Subcutaneous preadipocyte (primary cell): ENCODE measurements around the gene SLC26A8. TPM values are rescaled to one million over a fixed set of nuclear protein-coding genes. Genes with fewer than 3 reads are reported as not detected.

ENCODE experiments used
- total RNA-seq: library from RNA; depleted of rRNA; stranded (reverse); fragments of >200 nt; gene quantifications from 2 replicates; pipeline ENCODE4 v1.2.3, GENCODE V29; 2012

SLC26A8 gene, protein sequence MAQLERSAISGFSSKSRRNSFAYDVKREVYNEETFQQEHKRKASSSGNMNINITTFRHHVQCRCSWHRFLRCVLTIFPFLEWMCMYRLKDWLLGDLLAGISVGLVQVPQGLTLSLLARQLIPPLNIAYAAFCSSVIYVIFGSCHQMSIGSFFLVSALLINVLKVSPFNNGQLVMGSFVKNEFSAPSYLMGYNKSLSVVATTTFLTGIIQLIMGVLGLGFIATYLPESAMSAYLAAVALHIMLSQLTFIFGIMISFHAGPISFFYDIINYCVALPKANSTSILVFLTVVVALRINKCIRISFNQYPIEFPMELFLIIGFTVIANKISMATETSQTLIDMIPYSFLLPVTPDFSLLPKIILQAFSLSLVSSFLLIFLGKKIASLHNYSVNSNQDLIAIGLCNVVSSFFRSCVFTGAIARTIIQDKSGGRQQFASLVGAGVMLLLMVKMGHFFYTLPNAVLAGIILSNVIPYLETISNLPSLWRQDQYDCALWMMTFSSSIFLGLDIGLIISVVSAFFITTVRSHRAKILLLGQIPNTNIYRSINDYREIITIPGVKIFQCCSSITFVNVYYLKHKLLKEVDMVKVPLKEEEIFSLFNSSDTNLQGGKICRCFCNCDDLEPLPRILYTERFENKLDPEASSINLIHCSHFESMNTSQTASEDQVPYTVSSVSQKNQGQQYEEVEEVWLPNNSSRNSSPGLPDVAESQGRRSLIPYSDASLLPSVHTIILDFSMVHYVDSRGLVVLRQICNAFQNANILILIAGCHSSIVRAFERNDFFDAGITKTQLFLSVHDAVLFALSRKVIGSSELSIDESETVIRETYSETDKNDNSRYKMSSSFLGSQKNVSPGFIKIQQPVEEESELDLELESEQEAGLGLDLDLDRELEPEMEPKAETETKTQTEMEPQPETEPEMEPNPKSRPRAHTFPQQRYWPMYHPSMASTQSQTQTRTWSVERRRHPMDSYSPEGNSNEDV
- under 0.01 TPM in 1 of 2 replicates, not detected in the other for total RNA-seq

GRCh38 chr6:36023996-36024795 is at the start of gene SLC26A8:
Gene SLC26A8 (minus strand): TSS chr6:36024641. CDS start chr6:36019707, 4,934 bp downstream.

GRCh38 chr6:36027501-36028087 is 3.2 kb upstream of the SLC26A8 start, which contains the start of gene MAPK14:
Gene MAPK14 (plus strand): TSS chr6:36027808. CDS start chr6:36028158, 350 bp downstream.

DNA sequence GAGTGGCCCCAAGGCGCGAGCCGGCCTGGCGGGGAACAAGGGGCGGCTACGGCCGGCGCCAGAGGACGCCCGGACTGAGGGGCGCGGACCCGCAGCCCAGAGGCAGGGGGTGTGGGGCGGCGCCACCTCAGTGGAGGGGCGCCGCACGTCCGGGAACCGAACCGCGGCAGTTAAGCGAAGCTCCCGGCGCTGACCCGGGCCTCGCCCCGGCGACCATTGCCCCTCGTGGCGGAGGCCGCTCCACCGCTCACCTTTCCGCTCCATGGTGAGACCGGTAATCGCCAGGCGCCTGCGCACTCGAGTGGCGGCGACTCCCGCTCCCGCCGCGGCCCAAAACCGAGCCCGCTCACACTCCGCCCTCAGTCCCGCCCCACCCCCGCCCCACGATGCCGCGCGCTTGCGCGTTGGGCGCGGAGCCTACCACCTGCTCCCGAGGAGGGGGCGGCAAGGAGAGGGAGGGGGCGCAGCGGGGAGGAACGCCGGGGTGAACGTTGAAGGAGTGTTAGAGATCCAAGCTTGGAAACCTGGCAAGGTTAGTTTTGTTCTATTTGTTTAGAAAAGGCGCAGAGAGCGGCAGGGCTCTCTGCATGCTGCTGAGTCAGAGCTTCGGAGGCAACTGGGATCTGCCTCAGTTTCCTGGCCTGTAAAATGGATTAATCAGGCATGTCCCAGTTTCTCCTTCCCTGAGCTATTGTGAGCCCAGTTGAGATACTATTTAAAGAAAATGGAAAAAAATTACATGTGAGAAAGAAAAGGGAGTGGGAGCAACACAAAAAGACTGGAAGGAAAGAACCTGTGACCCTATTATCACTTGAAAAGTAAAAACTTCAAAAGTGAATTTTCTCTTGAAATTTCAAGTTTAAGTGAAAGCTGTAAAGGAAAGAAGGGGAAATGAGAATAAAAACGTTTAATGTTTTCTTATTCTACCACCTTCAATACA is 103.4 kb downstream of the SLC26A8 start, which contains the start of gene SRPK1:
SRPK1 (minus strand) TSS at position 306 of the 940 bp plus-strand sequence; CDS start at position 264, 42 bp downstream.

Other genes starting within 250 kb of the SLC26A8 start
- gene CLPSL2, start 248.0 kb downstream of the SLC26A8 start, total RNA-seq: not detected in 2 replicates
- not detected in 2 replicates for gene CLPSL1, start 243.6 kb downstream of the SLC26A8 start, total RNA-seq
- gene CLPS, start 227.3 kb downstream of the SLC26A8 start, total RNA-seq: not detected in 2 replicates
- not detected in 2 replicates for gene LHFPL5, start 219.3 kb downstream of the SLC26A8 start, total RNA-seq
- 55.1 and 77.4 TPM in 2 replicates for gene SRPK1, start 103.5 kb downstream of the SLC26A8 start, total RNA-seq
- gene MAPK14, start 3.2 kb upstream of the SLC26A8 start, total RNA-seq: 59.9 and 71.0 TPM in 2 replicates
- gene MAPK13, start 105.9 kb upstream of the SLC26A8 start, total RNA-seq: 12.1 and 14.7 TPM in 2 replicates
- 11.8 and 15.6 TPM in 2 replicates for gene BRPF3, start 172.1 kb upstream of the SLC26A8 start, total RNA-seq
- not detected in 2 replicates for gene PNPLA1, start 245.4 kb upstream of the SLC26A8 start, total RNA-seq